ENCODE results near the gene FABP1.

FABP1 gene

DNA sequence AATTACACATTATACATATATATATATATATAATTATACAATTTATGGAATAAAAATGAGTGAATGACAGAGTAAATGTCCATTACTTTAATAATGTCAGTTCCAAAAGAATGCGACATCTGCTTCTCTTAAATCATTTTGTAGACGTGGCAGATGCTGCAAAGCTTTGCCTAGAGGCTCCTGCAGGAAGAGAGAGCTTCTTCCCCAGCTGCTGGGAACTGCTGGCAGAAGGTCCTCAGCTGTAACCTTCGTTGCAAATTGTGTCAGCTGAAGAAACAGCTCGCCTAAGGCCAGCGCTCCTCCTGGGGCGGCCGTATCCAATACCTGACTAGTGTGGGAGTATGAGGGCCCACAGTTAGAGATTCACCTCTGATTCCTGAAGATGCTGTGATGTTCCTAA, 32.7 kb upstream of the FABP1 start:
- TF ChIP-seq CTCF (IDR thresholded peaks at IDR 0.05) = no peak
- H3K36me3 ChIP-seq = no peaks in the 10 kb centered on the region
- peaks cover 0 to 5% of the 10 kb centered on the region in 2 donors for H3K27me3 ChIP-seq
- H3K4me1 ChIP-seq = no peaks in the 10 kb centered on the region
- no peak for DNase-seq
- no peak overlapping the region for H3K4me3 ChIP-seq
- no peak overlapping the region for H3K27ac ChIP-seq
- intact Hi-C loops (cut with DNase I; ENCODE audit: low total_unique reads) = no loop called here
- H3K9me3 ChIP-seq = no peaks in the 10 kb centered on the region

- no peak overlapping the region for H3K4me3 ChIP-seq
- H3K4me1 ChIP-seq = no peaks in the 10 kb centered on the region
- intact Hi-C loops (cut with DNase I; ENCODE audit: low total_unique reads) = loop anchor here (5.0 kb wide), 1 partner anchor 98 kb away; no protein-coding TSS in a partner anchor
- TF ChIP-seq CTCF (IDR thresholded peaks at IDR 0.05) = peak; percentile 68 to 81
- DNase-seq = peak in 1 of 2 donors; percentile 53
- H3K9me3 ChIP-seq = no peaks in the 10 kb centered on the region
- no peaks in the 10 kb centered on the region for H3K36me3 ChIP-seq
- no peak overlapping the region for H3K27ac ChIP-seq
- peaks cover 0 to 5% of the 10 kb centered on the region in 2 donors for H3K27me3 ChIP-seq
Observed at GRCh38 chr2:88159955-88160415, 32.1 kb upstream of the FABP1 start.

DNA sequence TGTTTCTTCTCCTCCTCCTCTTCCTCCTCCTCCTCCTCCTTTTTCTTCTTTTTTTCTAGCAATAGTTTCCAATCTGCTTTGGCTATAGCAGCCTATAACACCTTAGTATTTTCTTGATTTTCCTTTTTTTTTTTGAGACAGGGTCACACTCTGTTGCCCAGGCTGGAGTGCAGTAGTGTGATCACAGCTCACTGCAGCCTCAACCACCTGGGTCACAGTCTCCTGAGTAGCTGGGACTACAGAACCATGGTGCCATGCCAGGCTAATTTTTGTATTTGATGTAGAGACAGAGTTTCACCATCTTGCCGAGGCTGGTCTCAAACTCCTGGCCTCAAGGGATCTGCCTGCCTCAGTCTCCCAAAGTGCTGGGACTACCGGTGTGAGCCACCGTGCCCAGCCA, 31.6 kb upstream of the FABP1 start:
- Histone ChIP-seq H3K4me1 (no peaks in the 10 kb centered on the region), H3K4me3 (no peak overlapping the region), H3K9me3 (no peaks in the 10 kb centered on the region), H3K27me3 (peaks cover 0 to 5% of the 10 kb centered on the region in 2 donors), H3K27ac (no peak overlapping the region), H3K36me3 (no peaks in the 10 kb centered on the region)
- no peak for DNase-seq
- intact Hi-C loops (cut with DNase I; ENCODE audit: low total_unique reads) = loop anchor here (5.0 kb wide), 1 partner anchor 97 kb away; no protein-coding TSS in a partner anchor
- TF ChIP-seq CTCF (IDR thresholded peaks at IDR 0.05) = no peak

GRCh38 chr2:88148929-88149438, 21.1 kb upstream of the FABP1 start:
- Histone ChIP-seq H3K4me1 (no peaks in the 10 kb centered on the region), H3K9me3 (peaks cover 0 to 38% (median 8%) of the 10 kb centered on the region in 3 donors), H3K36me3 (no peaks in the 10 kb centered on the region), H3K27ac (no peak overlapping the region), H3K4me3 (no peak overlapping the region), H3K27me3 (no peaks in the 10 kb centered on the region)
- TF ChIP-seq CTCF (IDR thresholded peaks at IDR 0.05) = no peak
- no peak for DNase-seq
- intact Hi-C loops (cut with DNase I; ENCODE audit: low total_unique reads) = no loop called here

DNA sequence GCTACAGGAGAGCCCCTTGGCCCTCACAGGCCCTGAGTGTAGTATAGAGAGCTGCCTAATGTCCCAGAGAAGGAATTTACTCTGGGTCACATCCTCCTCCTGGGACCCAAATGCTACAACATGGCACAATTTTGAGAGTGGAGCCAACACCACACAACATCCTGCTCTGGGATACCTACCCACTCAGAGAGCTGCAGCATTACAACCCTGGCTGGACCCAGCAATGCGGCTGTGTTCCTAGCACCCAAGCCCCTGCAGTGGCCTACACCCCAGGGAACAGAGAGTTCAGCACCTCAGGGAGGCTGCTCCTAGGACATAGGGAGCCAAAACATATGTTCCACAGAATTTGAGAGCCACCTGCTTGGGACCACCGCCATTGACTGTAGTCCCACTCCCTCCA, 19.3 kb upstream of the FABP1 start:
- no peaks in the 10 kb centered on the region for H3K27me3 ChIP-seq
- no peak for TF ChIP-seq CTCF (IDR thresholded peaks at IDR 0.05)
- H3K27ac ChIP-seq = no peak overlapping the region
- intact Hi-C loops (cut with DNase I; ENCODE audit: low total_unique reads) = no loop called here
- no peaks in the 10 kb centered on the region for H3K36me3 ChIP-seq
- DNase-seq = no peak
- H3K4me1 ChIP-seq = no peaks in the 10 kb centered on the region
- H3K9me3 ChIP-seq = peaks cover 0 to 25% (median 8%) of the 10 kb centered on the region in 3 donors
- H3K4me3 ChIP-seq = no peak overlapping the region

GRCh38 chr2:88146590-88146989, 18.7 kb upstream of the FABP1 start:
- DNase-seq = no peak
- H3K9me3 ChIP-seq = peaks cover 0 to 24% (median 8%) of the 10 kb centered on the region in 3 donors
- intact Hi-C loops (cut with DNase I; ENCODE audit: low total_unique reads) = no loop called here
- no peaks in the 10 kb centered on the region for H3K4me1 ChIP-seq
- no peak overlapping the region for H3K4me3 ChIP-seq
- TF ChIP-seq CTCF (IDR thresholded peaks at IDR 0.05) = no peak
- no peak overlapping the region for H3K27ac ChIP-seq
- H3K27me3 ChIP-seq = no peaks in the 10 kb centered on the region
- H3K36me3 ChIP-seq = no peaks in the 10 kb centered on the region
